ENCODE measurements around the gene GMCL1. TPM values are rescaled to one million over a fixed set of nuclear protein-coding genes. Genes with fewer than 3 reads are reported as not detected.
"Not testable (repeated sequence)": the region's sequence is repeated elsewhere in the genome, so short reads cannot be mapped to it uniquely, and the experiment has no call there.

Gene GMCL1
- total and polyA plus RNA-seq, 2 experiments from 2014 or later = 9.6 to 14.5 TPM

DNA sequence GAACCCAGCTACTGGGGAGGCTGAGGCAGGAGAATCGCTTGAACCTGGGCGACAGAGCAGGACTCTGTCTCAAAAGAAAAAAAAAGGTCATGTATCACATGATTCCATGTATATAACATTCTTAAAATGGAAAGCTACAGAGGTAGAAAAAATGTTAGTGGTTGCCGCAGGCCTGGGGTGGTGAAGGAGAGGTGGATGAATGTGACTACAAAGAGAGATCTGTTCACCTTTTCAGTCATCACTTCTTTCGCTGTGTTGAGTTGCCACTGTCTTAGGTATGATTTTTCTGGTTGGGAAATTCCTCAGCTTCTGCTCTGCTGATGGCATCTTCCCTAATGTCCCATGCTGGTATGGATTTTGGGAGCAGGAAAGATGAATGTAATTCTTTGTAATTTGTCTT, 59.0 kb downstream of the GMCL1 start:
- Histone ChIP-seq H4K20me1 (ENCODE audit: insufficient read depth) (no peaks in the 10 kb centered on the region), H3K4me2 (ENCODE audit: unreplicated experiment) (no peak overlapping the region), H3K9ac (no peak overlapping the region), H3K27me3 (replicated peaks; ENCODE audit: insufficient read depth) (no peaks in the 10 kb centered on the region), H3K27ac (no peak overlapping the region), H3K9me2 (ENCODE audit: insufficient read depth) (no peaks in the 10 kb centered on the region), H3K79me2 (ENCODE audit: insufficient read depth) (no peaks in the 10 kb centered on the region), H3F3A (ENCODE audit: insufficient read depth) (no peaks in the 10 kb centered on the region), H3K36me3 (ENCODE audit: low read depth) (no peaks in the 10 kb centered on the region), H3K9me3 (ENCODE audit: low read depth) (no peaks in the 10 kb centered on the region), H2AFZ (no peak overlapping the region), H3K4me3 (no peak overlapping the region), H3K4me1 (ENCODE audit: insufficient read depth) (no peaks in the 10 kb centered on the region)
- TF ChIP-seq EZH2phosphoT487 (IDR thresholded peaks at IDR 0.05; ENCODE audit: insufficient read depth, low read depth) (no peak), EZH2 (IDR thresholded peaks at IDR 0.05; ENCODE audit: insufficient read depth, poor library complexity, severe bottlenecking) (no peak)
- DNase-seq = no peak
- in situ Hi-C loops (cut with MboI) = no loop called here
- 85 to 90% methylated on average over 4 of the region's 4 CpGs for WGBS, 2 experiments (ENCODE audit: low coverage in 1 of 2, low lambda C conversion rate in 2 of 2, missing lambda C conversion rate in 2 of 2)

DNA sequence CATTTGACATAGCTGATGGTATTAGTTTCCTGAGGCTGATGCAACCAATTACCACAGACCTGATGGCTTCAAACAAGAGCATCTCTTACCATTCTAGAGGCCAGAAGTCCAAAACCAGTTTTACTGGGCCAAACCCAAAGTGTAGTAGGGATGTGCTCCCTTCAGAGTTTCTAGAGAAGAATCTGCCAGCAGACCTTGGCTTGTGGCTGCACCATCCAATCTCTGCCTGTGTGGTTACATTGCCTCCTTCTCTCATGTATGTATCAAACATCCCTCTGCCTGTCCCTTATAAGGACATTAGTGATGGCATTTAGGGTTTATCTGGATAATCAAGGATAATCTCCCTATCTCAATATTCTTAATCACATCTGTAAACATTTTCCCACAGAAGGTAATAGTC, 59.8 kb downstream of the GMCL1 start:
- in situ Hi-C loops (cut with MboI) = no loop called here
- Histone ChIP-seq H3K4me1 (ENCODE audit: insufficient read depth) (no peaks in the 10 kb centered on the region), H3K36me3 (ENCODE audit: low read depth) (no peaks in the 10 kb centered on the region), H3K27me3 (replicated peaks; ENCODE audit: insufficient read depth) (no peaks in the 10 kb centered on the region), H3K27ac (no peak overlapping the region), H3K4me3 (no peak overlapping the region), H3K9me2 (ENCODE audit: insufficient read depth) (no peaks in the 10 kb centered on the region), H3K9me3 (ENCODE audit: low read depth) (no peaks in the 10 kb centered on the region), H3K9ac (no peak overlapping the region), H3K79me2 (ENCODE audit: insufficient read depth) (peaks cover 5% of the 10 kb centered on the region), H2AFZ (no peak overlapping the region), H3K4me2 (ENCODE audit: unreplicated experiment) (no peak overlapping the region), H3F3A (ENCODE audit: insufficient read depth) (no peaks in the 10 kb centered on the region), H4K20me1 (ENCODE audit: insufficient read depth) (no peaks in the 10 kb centered on the region)
- TF ChIP-seq EZH2 (IDR thresholded peaks at IDR 0.05; ENCODE audit: insufficient read depth, poor library complexity, severe bottlenecking) (no peak), EZH2phosphoT487 (IDR thresholded peaks at IDR 0.05; ENCODE audit: insufficient read depth, low read depth) (no peak)
- DNase-seq = no peak

- Histone ChIP-seq H3K4me1 (ENCODE audit: insufficient read depth) (peaks cover 10% of the 10 kb centered on the region; the same call in 1 of the 2 replicates), H3K4me2 (ENCODE audit: unreplicated experiment) (no peak overlapping the region), H3K27ac (no peak overlapping the region), H3K79me2 (ENCODE audit: insufficient read depth) (peaks cover 21% of the 10 kb centered on the region), H3F3A (ENCODE audit: insufficient read depth) (no peaks in the 10 kb centered on the region), H3K9me2 (ENCODE audit: insufficient read depth) (no peaks in the 10 kb centered on the region), H3K9me3 (ENCODE audit: low read depth) (no peaks in the 10 kb centered on the region), H3K36me3 (ENCODE audit: low read depth) (no peaks in the 10 kb centered on the region), H2AFZ (no peak overlapping the region), H3K27me3 (replicated peaks; ENCODE audit: insufficient read depth) (no peaks in the 10 kb centered on the region), H4K20me1 (ENCODE audit: insufficient read depth) (no peaks in the 10 kb centered on the region), H3K9ac (no peak overlapping the region), H3K4me3 (no peak overlapping the region)
- in situ Hi-C loops (cut with MboI) = no loop called here
- 4 to 14% methylated on average over 1 of the region's 1 CpG for WGBS, 2 experiments (ENCODE audit: low coverage in 1 of 2, low lambda C conversion rate in 2 of 2, missing lambda C conversion rate in 2 of 2)
- no peak for TF ChIP-seq EZH2phosphoT487 (IDR thresholded peaks at IDR 0.05; ENCODE audit: insufficient read depth, low read depth)
- no peak for TF ChIP-seq EZH2 (IDR thresholded peaks at IDR 0.05; ENCODE audit: insufficient read depth, poor library complexity, severe bottlenecking)
- DNase-seq = no peak
These were observed 61.4 kb downstream of the GMCL1 start for GRCh38 chr2:69890881-69891280.

- H3K4me2 ChIP-seq (ENCODE audit: unreplicated experiment) = not testable (repeated sequence)
- WGBS, 2 experiments (ENCODE audit: low coverage in 1 of 2, low lambda C conversion rate in 2 of 2, missing lambda C conversion rate in 2 of 2) = 96 to 97% methylated on average over 7 of the region's 7 CpGs
These were observed 63.5 kb downstream of the GMCL1 start for GRCh38 chr2:69892838-69893424.

More at GRCh38 chr2:69892838-69893424, 63.5 kb downstream of the GMCL1 start:
- peak overlapping the region; percentile 100 for H2AFZ ChIP-seq
- H3K4me1 ChIP-seq (ENCODE audit: insufficient read depth) = peaks cover 11% of the 10 kb centered on the region; the same call in 1 of the 2 replicates
- H3K36me3 ChIP-seq (ENCODE audit: low read depth) = peaks cover 16% of the 10 kb centered on the region
- H3K27me3 ChIP-seq (replicated peaks; ENCODE audit: insufficient read depth); H3K9me3 ChIP-seq (ENCODE audit: low read depth); H3K4me3 ChIP-seq; H3F3A ChIP-seq (ENCODE audit: insufficient read depth); DNase-seq; H3K9me2 ChIP-seq (ENCODE audit: insufficient read depth); H4K20me1 ChIP-seq (ENCODE audit: insufficient read depth); in situ Hi-C loops (cut with MboI): not testable (repeated sequence)
- H3K27ac ChIP-seq = peak overlapping the region; percentile 78
- peaks cover 41% of the 10 kb centered on the region for H3K79me2 ChIP-seq (ENCODE audit: insufficient read depth)
- H3K9ac ChIP-seq = peak overlapping the region; percentile 93
